GM21423 (cell line): Measurements from ENCODE around the gene EXOSC9.
"Not testable (repeated sequence)": the region's sequence is repeated elsewhere in the genome, so short reads cannot be mapped to it uniquely, and the experiment has no call there.

ENCODE experiments used
- ATAC-seq: cut with Tn5 transposase; IDR thresholded peaks from one replicate; pipeline ENCODE4 v1.9.1; 2021; ENCODE audit warnings: mild to moderate bottlenecking, moderate library complexity; ENCODE audit not compliant: unreplicated experiment

Gene EXOSC9, protein sequence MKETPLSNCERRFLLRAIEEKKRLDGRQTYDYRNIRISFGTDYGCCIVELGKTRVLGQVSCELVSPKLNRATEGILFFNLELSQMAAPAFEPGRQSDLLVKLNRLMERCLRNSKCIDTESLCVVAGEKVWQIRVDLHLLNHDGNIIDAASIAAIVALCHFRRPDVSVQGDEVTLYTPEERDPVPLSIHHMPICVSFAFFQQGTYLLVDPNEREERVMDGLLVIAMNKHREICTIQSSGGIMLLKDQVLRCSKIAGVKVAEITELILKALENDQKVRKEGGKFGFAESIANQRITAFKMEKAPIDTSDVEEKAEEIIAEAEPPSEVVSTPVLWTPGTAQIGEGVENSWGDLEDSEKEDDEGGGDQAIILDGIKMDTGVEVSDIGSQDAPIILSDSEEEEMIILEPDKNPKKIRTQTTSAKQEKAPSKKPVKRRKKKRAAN

GRCh38 chr4:121800961-121801714 is at the start of gene EXOSC9:
EXOSC9 (plus strand) TSS chr4:121801323; CDS start chr4:121801425, 102 bp downstream.
- ATAC-seq: peak; percentile 86

- not testable (repeated sequence) for ATAC-seq
Observed at GRCh38 chr4:121752142-121752541, 49.0 kb upstream of the EXOSC9 start.

GRCh38 chr4:121758925-121759568 is 42.1 kb upstream of the EXOSC9 start:
- no peak for ATAC-seq

DNA sequence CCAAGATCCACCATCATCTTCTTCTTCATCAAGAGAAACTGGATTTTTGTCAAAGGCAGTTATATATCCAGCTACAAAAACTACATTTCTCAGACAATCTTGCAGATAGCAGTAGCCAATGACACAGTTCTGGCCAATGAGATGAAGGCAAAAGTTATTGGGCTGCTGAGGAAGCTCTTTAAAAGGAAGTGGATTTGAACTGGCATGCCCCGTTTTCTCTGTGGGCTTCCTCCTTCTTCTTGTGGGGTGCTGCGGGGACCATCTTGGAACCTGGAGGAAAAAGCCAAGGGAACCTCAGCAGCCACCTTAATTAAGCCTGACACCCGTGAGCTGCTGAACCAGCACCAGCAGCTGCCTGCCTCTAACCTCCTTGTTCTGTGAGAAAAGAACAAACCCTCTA is 40.9 kb upstream of the EXOSC9 start:
- ATAC-seq: no peak

DNA sequence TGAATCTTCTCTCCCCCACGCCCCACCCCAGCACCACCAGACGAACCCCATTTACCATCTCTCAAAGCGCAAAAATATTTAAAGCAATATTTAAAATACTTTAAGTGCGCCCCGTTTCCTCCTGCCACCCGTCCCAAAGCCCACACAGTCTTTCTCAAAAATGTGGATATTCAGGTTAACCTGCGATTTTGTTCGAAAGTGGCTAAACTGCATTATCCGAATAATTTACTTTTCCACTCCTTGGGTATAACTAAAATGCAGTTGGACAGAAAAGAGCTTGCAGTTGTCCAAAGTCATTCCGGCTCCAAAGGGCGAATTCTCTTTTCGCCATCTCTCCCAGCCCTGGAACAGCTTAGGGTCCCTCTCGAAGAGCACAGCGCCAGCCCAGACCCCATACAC is 36.8 kb upstream of the EXOSC9 start:
- ATAC-seq: no peak

DNA sequence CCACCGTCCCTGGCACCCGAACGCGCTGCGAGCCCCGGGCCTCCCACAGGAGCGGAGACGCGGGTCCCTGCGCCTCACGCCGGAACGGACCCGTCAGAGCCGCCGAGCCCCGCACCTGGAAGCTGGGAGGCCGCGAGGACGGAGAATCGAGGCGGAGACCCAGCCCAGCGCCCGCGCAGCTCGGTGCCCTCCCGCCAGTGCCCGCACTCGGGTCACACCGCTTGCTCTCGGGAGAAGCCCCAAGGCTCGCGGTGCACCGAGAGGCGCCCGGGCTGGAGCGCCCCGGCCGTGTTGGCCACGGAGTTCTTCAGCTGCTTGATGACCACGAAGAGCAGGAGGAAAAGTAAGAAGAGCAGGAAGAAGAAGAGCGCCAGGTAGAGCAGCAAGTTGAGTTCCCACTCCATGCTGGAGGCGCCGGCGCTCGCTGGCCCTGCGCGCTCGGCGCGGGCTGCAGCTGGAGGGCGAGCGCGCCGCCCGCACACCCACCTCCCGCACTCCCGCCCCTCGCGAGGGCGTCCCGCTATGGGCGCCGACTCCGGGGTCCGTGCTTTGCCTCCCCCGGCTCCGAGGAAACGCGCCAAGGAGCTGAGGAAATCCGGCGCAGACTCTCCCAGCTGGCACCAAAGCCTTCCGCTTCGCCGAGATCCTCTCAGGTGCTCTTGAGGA is 36.3 kb upstream of the EXOSC9 start, which contains the start of gene SMIM43:
Gene SMIM43, minus strand, starts transcription at position 463 of the 666 bp plus-strand sequence. Its CDS starts 59 bp downstream, at position 404.
- no peak for ATAC-seq

DNA sequence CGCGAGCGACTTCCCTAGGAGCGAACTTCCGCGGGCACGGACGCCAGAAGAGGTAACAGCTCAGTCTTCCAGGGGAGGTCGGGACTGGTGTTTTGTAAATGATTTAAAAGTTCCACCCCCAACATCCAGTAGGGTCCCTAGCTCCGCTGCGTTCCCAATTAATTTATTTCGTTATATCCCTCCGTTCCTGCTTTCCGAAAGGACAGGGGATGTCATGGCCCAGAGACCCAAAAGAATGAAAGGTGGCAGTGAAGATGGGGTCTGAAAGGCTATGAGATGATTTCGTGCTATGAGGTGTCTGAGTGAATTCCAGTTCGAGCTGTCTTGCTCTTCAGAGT is 35.8 kb upstream of the EXOSC9 start:
- ATAC-seq: no peak

DNA sequence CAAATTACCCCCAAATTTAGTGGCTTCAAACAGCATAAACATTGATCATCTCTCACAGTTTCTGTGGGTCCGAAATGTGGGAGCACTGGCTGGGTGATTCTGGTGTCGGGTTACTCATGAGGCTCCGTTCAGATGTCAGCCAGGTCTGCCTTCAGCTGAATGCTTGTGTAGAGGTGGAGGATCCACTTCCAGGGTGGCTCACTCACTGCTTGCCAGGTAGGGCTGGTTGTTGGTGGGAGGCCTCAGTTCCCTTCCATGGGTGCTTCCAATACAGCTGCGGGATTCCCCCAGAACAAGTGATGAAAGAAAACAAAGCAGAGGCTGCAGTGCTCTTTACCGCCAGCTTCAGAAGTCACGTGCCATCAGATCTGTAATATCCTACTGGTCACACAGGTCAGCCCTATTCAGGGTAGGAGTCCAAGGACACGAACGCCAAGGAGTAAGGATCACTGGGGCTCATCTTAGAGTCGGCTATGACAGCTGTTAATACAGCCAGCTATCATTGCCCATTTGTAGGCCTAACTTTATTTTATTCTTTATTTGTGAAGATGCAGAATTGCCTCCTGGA is 35.1 kb upstream of the EXOSC9 start:
- no peak for ATAC-seq

- no peak for ATAC-seq
Observed at GRCh38 chr4:121767166-121767565, 34.0 kb upstream of the EXOSC9 start.

GRCh38 chr4:121769341-121769740 is 31.8 kb upstream of the EXOSC9 start:
- ATAC-seq: no peak

DNA sequence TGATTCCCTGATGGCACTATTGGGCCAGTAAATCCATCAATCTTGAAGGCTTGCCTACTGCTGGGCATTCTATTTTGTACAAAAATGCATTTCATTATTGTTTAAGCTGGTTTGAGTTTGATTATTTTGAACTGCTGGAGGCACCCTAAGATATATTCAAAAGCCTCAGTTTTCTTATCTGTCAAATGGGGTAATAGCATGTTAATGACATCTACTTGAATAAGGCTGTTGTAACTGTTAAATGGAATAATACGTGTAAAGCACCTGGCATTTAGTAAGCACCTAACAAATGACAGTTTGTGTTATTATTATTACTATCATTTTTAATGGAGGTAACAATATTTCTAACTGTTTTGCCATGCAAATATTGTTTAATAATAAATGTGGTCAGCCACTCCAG is 29.3 kb upstream of the EXOSC9 start:
- ATAC-seq: no peak

- ATAC-seq: no peak
Observed at GRCh38 chr4:121773883-121774282, 27.2 kb upstream of the EXOSC9 start.

- ATAC-seq: no peak
Observed at GRCh38 chr4:121776610-121777401, 24.3 kb upstream of the EXOSC9 start.

- no peak for ATAC-seq
Observed at GRCh38 chr4:121777625-121778024, 23.5 kb upstream of the EXOSC9 start.

- ATAC-seq: no peak
Observed at GRCh38 chr4:121778991-121779628, 22.0 kb upstream of the EXOSC9 start.

DNA sequence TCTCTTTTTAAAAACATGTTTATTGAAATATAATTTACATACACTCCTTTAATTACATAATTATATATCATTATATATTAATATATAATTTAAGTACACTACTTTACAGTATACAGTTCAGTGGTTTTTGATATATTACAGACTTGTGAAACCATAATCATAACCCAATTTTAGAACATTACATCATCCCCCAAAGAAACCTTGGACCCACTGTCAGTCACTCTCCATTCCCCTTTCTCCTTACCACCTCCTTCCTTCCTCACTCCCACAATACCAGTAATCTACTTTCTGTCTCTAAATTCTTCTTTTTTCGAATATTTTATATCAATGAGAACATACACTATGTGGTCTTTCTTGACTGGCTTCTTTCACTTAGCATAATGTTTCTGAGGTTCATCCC is 17.9 kb upstream of the EXOSC9 start:
- no peak for ATAC-seq

- no peak for ATAC-seq
Observed at GRCh38 chr4:121784401-121784800, 16.7 kb upstream of the EXOSC9 start.

- no peak for ATAC-seq
Observed at GRCh38 chr4:121784975-121785374, 16.1 kb upstream of the EXOSC9 start.

DNA sequence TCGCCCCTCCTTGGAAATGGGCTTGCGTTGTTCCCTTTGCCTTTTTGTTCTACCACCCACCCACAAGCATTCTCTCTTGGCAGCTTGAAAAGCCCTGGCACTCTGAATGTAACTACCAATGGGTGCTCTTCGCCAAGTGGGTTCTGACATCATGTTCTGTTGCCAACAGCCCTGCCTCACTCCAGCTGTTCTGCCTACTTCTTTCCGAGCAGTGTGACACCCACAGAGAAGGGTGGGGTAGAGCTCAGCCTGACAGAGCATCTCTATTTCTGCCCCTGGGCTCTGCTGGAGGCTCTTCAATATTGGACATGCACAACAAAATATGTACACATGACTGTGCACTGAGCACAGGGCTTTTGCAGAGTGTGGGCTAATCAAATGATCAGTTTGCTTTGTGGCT is 15.6 kb upstream of the EXOSC9 start:
- no peak for ATAC-seq
